Measurements from ENCODE around the gene SLC4A7.
A peak's percentile ranks its signal among the peaks of the same experiment; 100 is the strongest.
"Not testable (repeated sequence)": the region's sequence is repeated elsewhere in the genome, so short reads cannot be mapped to it uniquely, and the experiment has no call there.

The SLC4A7 gene

DNA sequence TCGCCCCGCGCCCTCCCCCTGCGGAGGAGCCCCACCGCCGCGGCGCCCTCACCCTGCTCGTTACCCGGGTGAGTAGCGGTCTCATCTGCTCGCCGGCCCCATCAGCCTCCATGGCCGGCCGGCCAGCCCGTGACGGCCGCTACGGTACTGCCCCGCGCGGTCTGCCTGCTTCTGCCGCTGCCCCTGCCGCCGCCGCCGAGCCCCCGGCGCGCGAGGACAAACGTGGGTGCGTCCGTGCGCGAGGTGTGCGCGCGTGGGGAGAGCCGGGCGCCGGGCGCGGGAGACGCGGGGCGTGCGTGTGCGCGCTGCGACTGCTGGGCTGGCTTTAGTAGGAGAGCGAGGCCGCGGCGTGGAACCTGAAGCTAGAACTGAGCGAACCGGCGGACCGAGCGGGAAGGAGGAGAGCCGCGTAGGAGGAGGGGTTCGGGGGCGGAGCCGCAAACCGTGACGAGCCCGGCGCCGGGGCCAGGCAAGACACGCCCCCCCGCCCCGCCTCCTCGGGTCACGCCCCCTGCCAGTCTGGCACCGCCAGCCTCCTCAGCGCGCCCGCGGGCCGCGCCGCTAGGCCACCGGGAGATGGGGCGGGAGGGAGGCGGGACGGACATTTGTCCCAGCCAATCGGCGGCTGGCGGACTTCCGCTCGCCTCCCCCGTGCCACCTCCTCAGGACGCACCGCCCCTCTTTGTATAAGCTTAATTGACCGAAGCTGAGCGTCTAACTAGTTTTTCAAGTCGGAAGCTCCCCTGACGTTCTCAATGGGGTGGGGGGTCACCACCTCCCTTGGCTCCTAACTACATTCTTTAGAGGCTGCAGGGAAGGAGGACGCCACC is at the start of gene SLC4A7:
TSS of gene SLC4A7 (minus strand) at position 370 of the 830 bp plus-strand sequence. CDS start at position 112, 258 bp downstream.
- DNase-seq (ENCODE audit: extremely low read depth, insufficient read length): peak; percentile 98
- no peaks in the 10 kb centered on the region for H3K27me3 ChIP-seq (replicated peaks; ENCODE audit: control insufficient read depth, insufficient read depth, low read length)
- no peaks in the 10 kb centered on the region for H3K36me3 ChIP-seq (ENCODE audit: control insufficient read depth, insufficient read depth, low read length)
- H3K4me3 ChIP-seq (replicated peaks; ENCODE audit: low read depth, low read length): peak within 1 kb of the TSS; percentile 87
- TF ChIP-seq, protein P1, sequence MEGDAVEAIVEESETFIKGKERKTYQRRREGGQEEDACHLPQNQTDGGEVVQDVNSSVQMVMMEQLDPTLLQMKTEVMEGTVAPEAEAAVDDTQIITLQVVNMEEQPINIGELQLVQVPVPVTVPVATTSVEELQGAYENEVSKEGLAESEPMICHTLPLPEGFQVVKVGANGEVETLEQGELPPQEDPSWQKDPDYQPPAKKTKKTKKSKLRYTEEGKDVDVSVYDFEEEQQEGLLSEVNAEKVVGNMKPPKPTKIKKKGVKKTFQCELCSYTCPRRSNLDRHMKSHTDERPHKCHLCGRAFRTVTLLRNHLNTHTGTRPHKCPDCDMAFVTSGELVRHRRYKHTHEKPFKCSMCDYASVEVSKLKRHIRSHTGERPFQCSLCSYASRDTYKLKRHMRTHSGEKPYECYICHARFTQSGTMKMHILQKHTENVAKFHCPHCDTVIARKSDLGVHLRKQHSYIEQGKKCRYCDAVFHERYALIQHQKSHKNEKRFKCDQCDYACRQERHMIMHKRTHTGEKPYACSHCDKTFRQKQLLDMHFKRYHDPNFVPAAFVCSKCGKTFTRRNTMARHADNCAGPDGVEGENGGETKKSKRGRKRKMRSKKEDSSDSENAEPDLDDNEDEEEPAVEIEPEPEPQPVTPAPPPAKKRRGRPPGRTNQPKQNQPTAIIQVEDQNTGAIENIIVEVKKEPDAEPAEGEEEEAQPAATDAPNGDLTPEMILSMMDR (IDR thresholded peaks at IDR 0.05; ENCODE audit: insufficient read depth, low read length, poor library complexity, severe bottlenecking): no peak

DNA sequence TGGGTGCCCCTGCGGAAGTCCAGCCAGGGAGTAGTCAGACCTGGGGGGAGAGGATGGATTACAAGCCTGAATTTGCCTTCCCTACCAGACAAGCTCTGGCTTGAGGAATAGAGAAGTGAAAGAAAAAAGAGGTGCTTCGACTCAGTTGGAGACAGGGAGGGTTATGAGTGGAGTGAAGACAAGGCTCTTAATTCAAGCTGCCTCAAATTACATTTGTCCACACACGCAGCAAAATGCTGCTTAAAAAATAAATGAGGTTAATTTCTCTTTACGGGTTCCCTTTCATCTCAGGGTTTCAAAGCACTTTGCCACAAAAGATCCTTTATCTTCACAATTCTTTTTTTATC is 49.0 kb upstream of the SLC4A7 start:
- TF ChIP-seq, protein P1 (IDR thresholded peaks at IDR 0.05; ENCODE audit: insufficient read depth, low read length, poor library complexity, severe bottlenecking): no peak
- H3K4me3 ChIP-seq (replicated peaks; ENCODE audit: low read depth, low read length): no peak overlapping the region

DNA sequence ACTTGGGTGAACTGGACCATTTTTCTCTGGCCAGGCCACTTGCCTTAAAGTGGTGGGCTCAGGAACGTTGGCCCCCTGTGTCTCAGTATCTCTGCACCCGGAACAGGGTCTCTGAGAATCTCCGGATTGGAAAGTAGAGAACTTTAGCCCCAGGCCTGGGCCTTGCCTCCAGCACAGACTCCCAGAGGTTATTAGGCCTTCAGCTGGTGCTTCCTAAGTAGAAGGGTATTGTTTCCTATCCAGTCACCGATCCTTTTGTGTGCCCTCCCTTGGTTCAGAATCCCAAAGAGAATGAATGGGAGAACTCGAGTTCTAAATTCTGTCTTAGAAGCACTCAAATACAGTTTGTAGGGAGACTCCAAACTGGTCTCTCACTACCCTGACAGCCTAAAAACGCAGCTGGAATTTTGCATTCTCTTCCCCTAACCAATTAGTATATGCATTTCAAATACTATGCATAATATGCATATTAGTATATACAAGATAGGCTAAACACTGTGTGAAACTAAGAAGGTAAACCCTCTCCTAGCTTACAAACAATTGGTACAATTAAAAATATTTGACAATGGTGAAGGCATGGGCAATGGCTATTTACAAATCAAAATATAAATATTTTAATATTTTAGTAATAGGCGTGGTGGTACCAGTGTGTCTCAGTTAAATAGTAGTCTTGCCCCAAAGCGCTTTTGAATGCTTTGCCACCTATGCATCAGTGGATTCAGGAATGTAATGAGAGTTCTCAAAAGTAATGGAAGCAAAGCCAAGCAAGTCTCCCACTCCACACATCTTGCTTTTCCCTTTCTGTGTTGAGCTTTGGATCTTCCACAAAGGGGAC is 48.5 kb upstream of the SLC4A7 start:
- Histone ChIP-seq H3K4me3 (replicated peaks; ENCODE audit: low read depth, low read length) (no peak overlapping the region), H3K36me3 (ENCODE audit: control insufficient read depth, insufficient read depth, low read length) (no peaks in the 10 kb centered on the region), H3K27me3 (replicated peaks; ENCODE audit: control insufficient read depth, insufficient read depth, low read length) (no peaks in the 10 kb centered on the region; the same call in none of the 2 replicates)
- no peak for DNase-seq (ENCODE audit: extremely low read depth, insufficient read length)
- TF ChIP-seq, protein P1 (IDR thresholded peaks at IDR 0.05; ENCODE audit: insufficient read depth, low read length, poor library complexity, severe bottlenecking): no peak

More for the DNA sequence above, 49.0 kb upstream of the SLC4A7 start:
- no peak for DNase-seq (ENCODE audit: extremely low read depth, insufficient read length)
- H3K27me3 ChIP-seq (replicated peaks; ENCODE audit: control insufficient read depth, insufficient read depth, low read length): no peaks in the 10 kb centered on the region; the same call in none of the 2 replicates
- no peaks in the 10 kb centered on the region for H3K36me3 ChIP-seq (ENCODE audit: control insufficient read depth, insufficient read depth, low read length)

DNA sequence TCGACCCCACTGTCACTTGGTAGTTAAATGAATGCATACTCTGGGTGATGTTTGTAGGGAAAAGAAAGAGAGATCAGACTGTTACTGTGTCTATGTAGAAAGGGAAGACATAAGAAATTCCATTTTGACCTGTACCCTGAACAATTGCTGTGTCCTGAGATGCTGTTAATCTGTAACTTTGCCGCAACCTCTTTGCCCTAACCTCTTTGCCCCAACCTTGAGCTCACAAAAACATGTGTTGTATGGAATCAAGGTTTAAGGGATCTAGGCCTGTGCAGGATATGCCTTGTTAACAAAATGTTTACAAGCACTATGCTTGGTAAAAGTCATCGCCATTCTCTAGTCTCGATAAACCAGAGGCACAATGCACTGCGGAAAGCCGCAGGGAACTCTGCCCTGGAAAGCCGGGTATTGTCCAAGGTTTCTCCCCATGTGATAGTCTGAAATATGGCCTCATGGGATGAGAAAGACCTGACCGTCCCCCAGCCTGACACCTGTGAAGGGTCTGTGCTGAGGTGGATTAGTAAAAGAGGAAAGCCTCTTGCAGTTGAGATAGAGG is 47.1 kb upstream of the SLC4A7 start:
- not testable (repeated sequence) for H3K4me3 ChIP-seq (replicated peaks; ENCODE audit: low read depth, low read length); DNase-seq (ENCODE audit: extremely low read depth, insufficient read length); H3K36me3 ChIP-seq (ENCODE audit: control insufficient read depth, insufficient read depth, low read length); H3K27me3 ChIP-seq (replicated peaks; ENCODE audit: control insufficient read depth, insufficient read depth, low read length)

DNA sequence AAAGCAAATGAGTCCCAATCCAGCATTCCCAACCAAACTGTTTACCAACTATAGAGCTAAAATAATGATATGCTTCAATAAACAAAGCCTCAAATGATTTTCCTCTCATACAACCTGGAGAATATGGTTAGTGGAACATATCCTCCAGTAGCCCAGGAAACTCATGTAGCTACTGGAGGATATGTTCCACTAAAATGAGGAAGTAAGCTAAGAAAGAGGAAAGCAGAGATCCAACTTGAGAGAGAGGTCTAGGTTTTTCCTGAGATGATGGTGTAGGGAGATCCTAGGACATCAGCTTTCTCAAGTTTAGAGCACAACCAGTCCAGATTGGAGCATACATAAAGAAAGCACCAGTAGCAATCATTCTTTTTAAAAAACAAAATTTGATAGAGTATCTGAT is 44.6 kb upstream of the SLC4A7 start:
- Histone ChIP-seq H3K36me3 (ENCODE audit: control insufficient read depth, insufficient read depth, low read length) (no peaks in the 10 kb centered on the region), H3K27me3 (replicated peaks; ENCODE audit: control insufficient read depth, insufficient read depth, low read length) (no peaks in the 10 kb centered on the region; the same call in none of the 2 replicates), H3K4me3 (replicated peaks; ENCODE audit: low read depth, low read length) (no peak overlapping the region)
- no peak for DNase-seq (ENCODE audit: extremely low read depth, insufficient read length)
- TF ChIP-seq, protein P1 (IDR thresholded peaks at IDR 0.05; ENCODE audit: insufficient read depth, low read length, poor library complexity, severe bottlenecking): no peak

Data from GM06990 (cell line).